ENCODE data around the gene PDF. TPM values are rescaled to one million over a fixed set of nuclear protein-coding genes. Genes with fewer than 3 reads are reported as not detected.
A peak's percentile ranks its signal among the peaks of the same experiment; 100 is the strongest.

Gene PDF
- total and polyA plus RNA-seq, 2 of the 13 experiments (the other 11 are each of a cell fraction or from before 2014, with no cell fraction given): 12.4 to 48.8 TPM

DNA sequence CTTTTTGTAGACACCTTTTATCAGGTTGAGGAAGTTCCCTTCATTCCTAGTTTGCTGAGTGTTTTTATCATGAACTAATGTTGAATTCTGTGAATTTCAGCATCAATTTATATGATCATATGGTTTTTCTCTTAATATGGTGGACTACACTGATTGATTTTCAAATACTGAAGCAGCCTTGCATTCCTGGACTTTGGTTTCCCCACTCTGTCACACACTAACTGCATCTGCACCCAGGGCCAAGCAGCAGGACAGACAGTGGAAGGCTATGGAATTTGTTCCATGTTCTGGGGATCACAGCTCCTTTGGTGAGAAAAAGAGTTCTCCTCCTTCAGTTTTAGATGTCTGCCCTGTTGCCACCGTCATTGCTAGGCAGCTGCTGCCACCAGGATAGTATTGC lies 47.6 kb upstream of the PDF start (continued):
- TF ChIP-seq, protein P1, sequence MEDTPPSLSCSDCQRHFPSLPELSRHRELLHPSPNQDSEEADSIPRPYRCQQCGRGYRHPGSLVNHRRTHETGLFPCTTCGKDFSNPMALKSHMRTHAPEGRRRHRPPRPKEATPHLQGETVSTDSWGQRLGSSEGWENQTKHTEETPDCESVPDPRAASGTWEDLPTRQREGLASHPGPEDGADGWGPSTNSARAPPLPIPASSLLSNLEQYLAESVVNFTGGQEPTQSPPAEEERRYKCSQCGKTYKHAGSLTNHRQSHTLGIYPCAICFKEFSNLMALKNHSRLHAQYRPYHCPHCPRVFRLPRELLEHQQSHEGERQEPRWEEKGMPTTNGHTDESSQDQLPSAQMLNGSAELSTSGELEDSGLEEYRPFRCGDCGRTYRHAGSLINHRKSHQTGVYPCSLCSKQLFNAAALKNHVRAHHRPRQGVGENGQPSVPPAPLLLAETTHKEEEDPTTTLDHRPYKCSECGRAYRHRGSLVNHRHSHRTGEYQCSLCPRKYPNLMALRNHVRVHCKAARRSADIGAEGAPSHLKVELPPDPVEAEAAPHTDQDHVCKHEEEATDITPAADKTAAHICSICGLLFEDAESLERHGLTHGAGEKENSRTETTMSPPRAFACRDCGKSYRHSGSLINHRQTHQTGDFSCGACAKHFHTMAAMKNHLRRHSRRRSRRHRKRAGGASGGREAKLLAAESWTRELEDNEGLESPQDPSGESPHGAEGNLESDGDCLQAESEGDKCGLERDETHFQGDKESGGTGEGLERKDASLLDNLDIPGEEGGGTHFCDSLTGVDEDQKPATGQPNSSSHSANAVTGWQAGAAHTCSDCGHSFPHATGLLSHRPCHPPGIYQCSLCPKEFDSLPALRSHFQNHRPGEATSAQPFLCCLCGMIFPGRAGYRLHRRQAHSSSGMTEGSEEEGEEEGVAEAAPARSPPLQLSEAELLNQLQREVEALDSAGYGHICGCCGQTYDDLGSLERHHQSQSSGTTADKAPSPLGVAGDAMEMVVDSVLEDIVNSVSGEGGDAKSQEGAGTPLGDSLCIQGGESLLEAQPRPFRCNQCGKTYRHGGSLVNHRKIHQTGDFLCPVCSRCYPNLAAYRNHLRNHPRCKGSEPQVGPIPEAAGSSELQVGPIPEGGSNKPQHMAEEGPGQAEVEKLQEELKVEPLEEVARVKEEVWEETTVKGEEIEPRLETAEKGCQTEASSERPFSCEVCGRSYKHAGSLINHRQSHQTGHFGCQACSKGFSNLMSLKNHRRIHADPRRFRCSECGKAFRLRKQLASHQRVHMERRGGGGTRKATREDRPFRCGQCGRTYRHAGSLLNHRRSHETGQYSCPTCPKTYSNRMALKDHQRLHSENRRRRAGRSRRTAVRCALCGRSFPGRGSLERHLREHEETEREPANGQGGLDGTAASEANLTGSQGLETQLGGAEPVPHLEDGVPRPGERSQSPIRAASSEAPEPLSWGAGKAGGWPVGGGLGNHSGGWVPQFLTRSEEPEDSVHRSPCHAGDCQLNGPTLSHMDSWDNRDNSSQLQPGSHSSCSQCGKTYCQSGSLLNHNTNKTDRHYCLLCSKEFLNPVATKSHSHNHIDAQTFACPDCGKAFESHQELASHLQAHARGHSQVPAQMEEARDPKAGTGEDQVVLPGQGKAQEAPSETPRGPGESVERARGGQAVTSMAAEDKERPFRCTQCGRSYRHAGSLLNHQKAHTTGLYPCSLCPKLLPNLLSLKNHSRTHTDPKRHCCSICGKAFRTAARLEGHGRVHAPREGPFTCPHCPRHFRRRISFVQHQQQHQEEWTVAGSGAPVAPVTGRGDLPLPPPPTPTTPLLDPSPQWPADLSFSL (CRISPR knock-in tag; IDR thresholded peaks at IDR 0.05): no peak
- TF ChIP-seq ARNT (IDR thresholded peaks at IDR 0.05): no peak
- TF ChIP-seq RFX5 (IDR thresholded peaks at IDR 0.05; ENCODE audit: low read depth, low read length): no peak
- no peak for TF ChIP-seq RFXAP (CRISPR knock-in tag; IDR thresholded peaks at IDR 0.05; ENCODE audit: borderline replicate concordance)
- TF ChIP-seq ZNF687 (CRISPR knock-in tag; IDR thresholded peaks at IDR 0.05): no peak
- no peak for TF ChIP-seq HOXA5 (CRISPR knock-in tag; IDR thresholded peaks at IDR 0.05)
- TF ChIP-seq CENPX (CRISPR knock-in tag; IDR thresholded peaks at IDR 0.05): no peak
- TF ChIP-seq HIC2 (CRISPR knock-in tag; IDR thresholded peaks at IDR 0.05; ENCODE audit: low read depth): no peak
- TF ChIP-seq HMGA1 (CRISPR knock-in tag; conservative IDR thresholded peaks at IDR 0.05): no peak
- TF ChIP-seq RCOR2 (CRISPR knock-in tag; IDR thresholded peaks at IDR 0.05): peak; percentile 48; the same call in 1 of the 2 replicates
- no peak for TF ChIP-seq FOXO4 (CRISPR knock-in tag; conservative IDR thresholded peaks at IDR 0.05)
- TF ChIP-seq ZNF709 (CRISPR knock-in tag; IDR thresholded peaks at IDR 0.05): no peak
- peak; percentile 59; the same call in 1 of the 2 replicates for TF ChIP-seq KMT2A (CRISPR knock-in tag; IDR thresholded peaks at IDR 0.05)
- TF ChIP-seq MAFK (conservative IDR thresholded peaks at IDR 0.05 in 1 of 2, IDR thresholded peaks at IDR 0.05 in 1 of 2; ENCODE audit: low read length in 2 of 2): no peak
- no peak for TF ChIP-seq RFXANK (CRISPR knock-in tag; IDR thresholded peaks at IDR 0.05)
- TF ChIP-seq GMEB2 (CRISPR knock-in tag; IDR thresholded peaks at IDR 0.05; ENCODE audit: low read depth): no peak
